Prostate gland (tissue), 2 donors: Measurements from ENCODE around the gene S100A12. TPM values are rescaled to one million over a fixed set of nuclear protein-coding genes. Genes with fewer than 3 reads are reported as not detected.
A peak's percentile ranks its signal among the peaks of the same experiment; 100 is the strongest.

Experiments used
- DNase-seq: peaks from one replicate; pipeline ENCODE4 v3.0.0-alpha.2; 2019; ENCODE audit warnings: low spot score
- H3K27ac ChIP-seq, 2 donors: fragments of 200-600 bp; sonication (generic); 2 replicates each; pipeline ENCODE4 v1.5.1; 2017 to 2019
- H3K27me3 ChIP-seq: fragments of 200-600 bp; sonication (generic); replicated peaks from 2 replicates; pipeline ENCODE4 v1.5.1; 2019; ENCODE audit not compliant: insufficient read depth
- H3K36me3 ChIP-seq, 2 donors: fragments of 200-600 bp; sonication (generic); 1 replicate in 1 of 2; 2 replicates in 1 of 2; pipeline versions ENCODE4 v1.5.1 to v1.8.1; 2017 to 2019
- H3K4me1 ChIP-seq: fragments of 200-600 bp; sonication (generic); replicated peaks from 2 replicates; pipeline ENCODE4 v1.5.1; 2019
- H3K4me3 ChIP-seq, 2 donors: fragments of 200-600 bp; sonication (generic); 2 replicates each; pipeline ENCODE4 v1.5.1; 2017 to 2019
- H3K9me3 ChIP-seq: fragments of 200-600 bp; sonication (generic); 2 replicates; pipeline ENCODE4 v1.5.1; 2017
- CTCF ChIP-seq, 4 experiments: fragments of 200-600 bp in 2 of 4; fragments of 450-650 bp in 2 of 4; sonication (generic) in 2 of 4; IDR thresholded peaks; 1 replicate in 3 of 4; 2 replicates in 1 of 4; pipeline ENCODE4 v1.5.1; 2016 to 2019; ENCODE audit warnings: antibody characterized with exemption in 4 of 4, mild to moderate bottlenecking in 2 of 4, moderate library complexity in 2 of 4
- POLR2A ChIP-seq: fragments of 450-650 bp; IDR thresholded peaks from one replicate; pipeline ENCODE4 v1.6.1; 2016; ENCODE audit warnings: antibody characterized with exemption, mild to moderate bottlenecking
- POLR2AphosphoS5 ChIP-seq: sonication (generic); formaldehyde crosslinking; IDR thresholded peaks from one replicate; pipeline ENCODE4 v1.6.1; 2017; ENCODE audit warnings: antibody characterized with exemption
- WGBS: methylation state at CpG from one replicate; pipeline ENCODE4 v1.1.5; 2018; 5-methylcytosine and 5-hydroxymethylcytosine counted together
- intact Hi-C: fragments of 100-400 bp; cut with DNase I; formaldehyde crosslinking; loops from one replicate; pipeline ENCODE4 v1.14.2; 2022
- total RNA-seq, 2 donors: library from RNA; depleted of rRNA; stranded (reverse); fragments of >200 nt; gene quantifications; one replicate each; pipeline ENCODE4 v1.1.0, GENCODE V29; 2016

The S100A12 gene
- total RNA-seq, 2 donors from 2014 or later, result not detected

DNA sequence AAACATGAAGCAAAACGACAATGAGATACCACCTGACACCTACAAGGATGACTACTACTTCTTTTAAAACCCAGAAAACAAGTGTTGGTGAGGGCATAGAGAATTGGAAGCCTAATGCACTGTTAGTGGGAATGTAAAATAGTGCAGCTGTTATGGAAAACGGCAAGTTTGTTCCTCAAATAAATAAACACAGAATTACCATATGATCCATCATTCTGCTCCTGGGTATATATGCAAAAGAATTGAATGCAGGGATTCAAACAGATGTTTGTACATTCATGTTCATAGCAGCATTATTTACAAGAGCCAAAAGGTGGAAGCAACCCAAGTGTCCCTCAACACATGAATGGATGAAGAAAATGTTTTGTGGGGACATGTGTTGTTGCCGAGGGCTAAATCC, 16.8 kb upstream of the S100A12 start:
- Histone ChIP-seq H3K27ac (no peak overlapping the region), H3K4me1 (no peaks in the 10 kb centered on the region), H3K4me3 (no peak overlapping the region), H3K9me3 (no peaks in the 10 kb centered on the region), H3K36me3 (no peaks in the 10 kb centered on the region), H3K27me3 (no peaks in the 10 kb centered on the region)
- no peak for DNase-seq
- no peak for TF ChIP-seq POLR2A
- TF ChIP-seq POLR2AphosphoS5, result no peak
- no peak for TF ChIP-seq CTCF (IDR thresholded peaks at IDR 0.05)
- 65% methylated on average over 3 of the region's 3 CpGs for WGBS
- intact Hi-C loops, result no loop called here

GRCh38 chr1:153390938-153391710, 15.7 kb upstream of the S100A12 start, which contains the start of gene S100A8:
S100A8 (minus strand) TSS chr1:153391073; CDS start chr1:153390535, 538 bp downstream.
- no peak within 1 kb of the TSS for H3K4me3 ChIP-seq
- no peaks in the 10 kb centered on the region for H3K36me3 ChIP-seq
- H3K4me1 ChIP-seq, result no peaks in the 10 kb centered on the region
- H3K27me3 ChIP-seq, result no peaks in the 10 kb centered on the region
- intact Hi-C loops, result no loop called here
- no peaks in the 10 kb centered on the region for H3K9me3 ChIP-seq
- 55% methylated on average over 7 of the region's 7 CpGs for WGBS
- TF ChIP-seq CTCF (IDR thresholded peaks at IDR 0.05) (no peak), POLR2AphosphoS5 (no peak), POLR2A (no peak)
- peak; percentile 19 for DNase-seq
- no peak within 1 kb of the TSS for H3K27ac ChIP-seq

DNA sequence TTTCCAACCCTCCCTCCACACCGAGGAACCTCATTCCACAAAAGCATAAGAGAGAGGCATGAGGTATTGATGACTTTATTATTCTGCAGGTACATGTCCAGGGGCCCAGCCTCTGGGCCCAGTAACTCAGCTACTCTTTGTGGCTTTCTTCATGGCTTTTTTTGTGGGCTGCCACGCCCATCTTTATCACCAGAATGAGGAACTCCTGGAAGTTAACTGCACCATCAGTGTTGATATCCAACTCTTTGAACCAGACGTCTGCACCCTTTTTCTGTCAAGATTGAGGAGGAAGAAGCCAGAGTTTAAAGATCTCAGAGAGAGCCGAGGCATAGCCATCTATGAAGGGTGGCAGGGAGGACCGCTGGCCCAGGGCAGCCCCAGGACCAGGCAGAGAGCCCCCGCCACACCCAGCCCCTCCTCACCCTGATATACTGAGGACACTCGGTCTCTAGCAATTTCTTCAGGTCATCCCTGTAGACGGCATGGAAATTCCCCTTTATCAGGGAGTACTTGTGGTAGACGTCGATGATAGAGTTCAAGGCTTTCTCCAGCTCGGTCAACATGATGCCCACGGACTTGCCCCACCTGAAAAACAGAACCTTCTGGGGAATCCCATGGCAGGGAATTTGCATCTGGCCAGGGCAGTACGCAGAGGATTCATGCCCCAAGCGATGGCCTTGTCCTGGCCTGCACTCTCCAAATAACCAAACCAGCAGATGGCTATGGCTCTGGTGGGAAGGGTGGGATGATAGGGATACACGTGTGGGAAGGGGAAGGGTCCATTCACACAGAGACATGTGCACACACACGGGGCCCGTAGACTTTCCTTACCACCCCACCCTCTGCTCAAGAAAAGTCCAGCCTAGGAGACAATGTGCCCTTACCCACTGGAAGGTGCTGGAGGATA, 14.8 kb upstream of the S100A12 start:
- 75% methylated on average over 17 of the region's 17 CpGs for WGBS
- TF ChIP-seq POLR2AphosphoS5 (no peak), CTCF (IDR thresholded peaks at IDR 0.05) (no peak), POLR2A (no peak)
- H3K27me3 ChIP-seq, result no peaks in the 10 kb centered on the region
- intact Hi-C loops, result no loop called here
- no peaks in the 10 kb centered on the region for H3K36me3 ChIP-seq
- DNase-seq, result no peak
- H3K4me3 ChIP-seq, result no peak overlapping the region
- no peaks in the 10 kb centered on the region for H3K9me3 ChIP-seq
- H3K27ac ChIP-seq, result no peak overlapping the region
- no peaks in the 10 kb centered on the region for H3K4me1 ChIP-seq

- Histone ChIP-seq H3K27ac (no peak overlapping the region), H3K27me3 (no peaks in the 10 kb centered on the region), H3K4me3 (no peak overlapping the region), H3K4me1 (no peaks in the 10 kb centered on the region), H3K36me3 (no peaks in the 10 kb centered on the region), H3K9me3 (no peaks in the 10 kb centered on the region)
- 86% methylated on average over 1 of the region's 1 CpG for WGBS
- TF ChIP-seq POLR2AphosphoS5 (no peak), CTCF (IDR thresholded peaks at IDR 0.05) (no peak), POLR2A (no peak)
- intact Hi-C loops, result no loop called here
- no peak for DNase-seq
These were observed 14.0 kb upstream of the S100A12 start for GRCh38 chr1:153389401-153389800.
